Activated CD4-positive, alpha-beta T cell treated with anti-CD3 and anti-CD28 coated beads, Interleukin-2, amount 50 U/mL, for 4 hours (primary cell): ENCODE measurements around the gene ATP4A.

ENCODE experiments used
- DNase-seq, 2 experiments: peaks; one replicate each; pipeline ENCODE4 v3.0.0-alpha.2; 2020

ATP4A gene

GRCh38 chr19:35565016-35565856 is 1.8 kb upstream of the ATP4A start:
- no peak for DNase-seq

GRCh38 chr19:35562776-35563175 is 682 bp downstream of the ATP4A start:
- DNase-seq: no peak

GRCh38 chr19:35562336-35562735 is 1.1 kb downstream of the ATP4A start:
- DNase-seq: no peak

- DNase-seq: no peak
Observed at GRCh38 chr19:35561436-35561835, 2.0 kb downstream of the ATP4A start.

- DNase-seq: no peak
Observed at GRCh38 chr19:35560677-35561076, 2.8 kb downstream of the ATP4A start.

- DNase-seq: no peak
Observed at GRCh38 chr19:35560271-35560670, 3.2 kb downstream of the ATP4A start.

GRCh38 chr19:35559781-35560180 is 3.7 kb downstream of the ATP4A start:
- no peak for DNase-seq

- DNase-seq: no peak
Observed at GRCh38 chr19:35559281-35559659, 4.2 kb downstream of the ATP4A start.

- DNase-seq: no peak
Observed at GRCh38 chr19:35558400-35559280, 4.8 kb downstream of the ATP4A start.

- DNase-seq: peak; percentile 39 to 47
Observed at GRCh38 chr19:35557539-35558399, 5.7 kb downstream of the ATP4A start.

- DNase-seq: no peak
Observed at GRCh38 chr19:35556846-35557538, 6.5 kb downstream of the ATP4A start.

GRCh38 chr19:35556025-35556590 is 7.3 kb downstream of the ATP4A start:
- no peak for DNase-seq

GRCh38 chr19:35555301-35556005 is 8.0 kb downstream of the ATP4A start:
- no peak for DNase-seq

GRCh38 chr19:35554076-35554475 is 9.4 kb downstream of the ATP4A start:
- no peak for DNase-seq

- DNase-seq: no peak
Observed at GRCh38 chr19:35553385-35554000, 10.0 kb downstream of the ATP4A start.

- no peak for DNase-seq
Observed at GRCh38 chr19:35552534-35553384, 10.7 kb downstream of the ATP4A start.

- DNase-seq: no peak
Observed at GRCh38 chr19:35551091-35551810, 12.2 kb downstream of the ATP4A start.

GRCh38 chr19:35549879-35550523 is 13.5 kb downstream of the ATP4A start:
- DNase-seq: no peak
